H1 (cell line): ENCODE results near the gene BMPR1A. TPM values are rescaled to one million over a fixed set of nuclear protein-coding genes. Genes with fewer than 3 reads are reported as not detected.

Source experiments
- BRCA1 ChIP-seq: IDR thresholded peaks from 2 replicates; pipeline ENCODE4 v1.6.1; 2012; ENCODE audit warnings: low read depth, low read length, improper control_type of control experiment
- CREB1 ChIP-seq: IDR thresholded peaks from 2 replicates; pipeline ENCODE4 v1.6.1; 2012; ENCODE audit warnings: inconsistent platforms
- KDM4A ChIP-seq: IDR thresholded peaks from one replicate; pipeline ENCODE4 v1.7.1; 2012; ENCODE audit warnings: low read depth, mild to moderate bottlenecking, moderate library complexity, low read length, inconsistent platforms; ENCODE audit not compliant: severe bottlenecking
- KDM5A ChIP-seq: fragments of 200-600 bp; IDR thresholded peaks from 2 replicates; pipeline ENCODE4 v1.7.1; 2012; ENCODE audit warnings: mild to moderate bottlenecking, low read length, inconsistent platforms, mixed read lengths
- POU5F1 ChIP-seq: IDR thresholded peaks from 2 replicates; pipeline ENCODE4 v1.6.1; 2011; ENCODE audit warnings: low read depth, mild to moderate bottlenecking, low read length, moderate library complexity
- SIX5 ChIP-seq: IDR thresholded peaks from 2 replicates; pipeline ENCODE4 v1.6.1; 2011; ENCODE audit warnings: mild to moderate bottlenecking, low read depth, low read length
- SRF ChIP-seq: IDR thresholded peaks from 2 replicates; pipeline ENCODE4 v1.6.1; 2011; ENCODE audit warnings: mild to moderate bottlenecking, low read depth, low read length, moderate library complexity
- TBP ChIP-seq: IDR thresholded peaks from 2 replicates; pipeline ENCODE4 v1.6.1; 2011; ENCODE audit warnings: low read depth, low read length, improper control_type of control experiment
- polyA plus RNA-seq, 7 experiments: library from polyadenylated mRNA; depleted of rRNA in 3 of 7; stranded (reverse) in 5 of 7; unstranded in 2 of 7; fragments of >200 nt in 5 of 7; fragments of 200-250 nt in 2 of 7; gene quantifications; 1 replicate in 5 of 7; 2 replicates in 1 of 7; 4 replicates in 1 of 7; pipeline versions ENCODE4 v1.2.1 to v1.2.3, GENCODE V29; 2011 to 2013; ENCODE audit warnings: missing spikeins in 2 of 7, mixed read lengths in 2 of 7
- total RNA-seq: library from RNA; stranded (reverse); fragmentation: NEBNext Ultra II Directional; extraction: Animal tissue kit (Norgen Biotek cat#: 25700); gene quantifications from 2 replicates; pipeline ENCODE4 v1.2.1, GENCODE V29; 2021

The BMPR1A gene
- total and polyA plus RNA-seq, 2 of the 8 experiments (the other 6 are each of a cell fraction or from before 2014, with no cell fraction given) = 34.4 to 129 TPM

DNA sequence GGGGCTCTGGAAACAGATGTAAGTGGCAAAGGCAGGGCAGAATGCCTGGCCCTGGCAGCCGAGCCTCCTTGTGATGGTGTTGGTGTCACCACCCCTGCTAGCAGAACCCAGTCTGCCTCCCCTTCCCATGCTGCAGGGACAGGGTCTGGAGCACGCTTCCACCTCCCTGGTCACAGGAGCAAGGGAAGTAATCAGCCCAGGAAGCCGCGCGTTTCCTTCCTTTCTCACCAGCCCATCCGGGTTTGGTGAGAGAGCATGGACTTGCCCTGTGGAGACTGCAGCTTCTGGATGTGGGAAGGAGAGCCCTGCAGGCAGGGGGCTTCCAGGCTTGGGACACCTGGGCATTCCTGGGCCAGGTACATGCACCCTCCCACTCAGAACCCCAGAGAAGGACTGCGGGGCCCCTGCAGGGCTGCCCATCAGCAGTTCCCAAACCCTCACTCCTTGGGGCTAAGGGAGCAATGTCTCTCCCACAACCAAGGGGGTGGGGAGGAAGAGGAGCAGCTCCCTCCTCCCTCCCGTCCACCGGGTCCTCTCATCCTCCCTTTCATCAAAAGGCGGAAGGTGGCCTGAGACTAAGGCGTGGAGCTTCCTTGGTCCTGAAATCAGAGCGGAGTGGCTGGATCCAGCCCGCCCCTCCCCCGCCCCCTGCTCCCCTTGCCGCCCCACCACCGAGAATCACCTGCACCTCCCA lies 199.2 kb downstream of the BMPR1A start (continued):
- TF ChIP-seq POU5F1 (no peak), KDM5A (no peak), BRCA1 (no peak), KDM4A (no peak), SRF (no peak), TBP (no peak), CREB1 (no peak), SIX5 (no peak)
